ENCODE data around the gene P2RY14.
"Not testable (repeated sequence)": the region's sequence is repeated elsewhere in the genome, so short reads cannot be mapped to it uniquely, and the experiment has no call there.

P2RY14 gene

DNA sequence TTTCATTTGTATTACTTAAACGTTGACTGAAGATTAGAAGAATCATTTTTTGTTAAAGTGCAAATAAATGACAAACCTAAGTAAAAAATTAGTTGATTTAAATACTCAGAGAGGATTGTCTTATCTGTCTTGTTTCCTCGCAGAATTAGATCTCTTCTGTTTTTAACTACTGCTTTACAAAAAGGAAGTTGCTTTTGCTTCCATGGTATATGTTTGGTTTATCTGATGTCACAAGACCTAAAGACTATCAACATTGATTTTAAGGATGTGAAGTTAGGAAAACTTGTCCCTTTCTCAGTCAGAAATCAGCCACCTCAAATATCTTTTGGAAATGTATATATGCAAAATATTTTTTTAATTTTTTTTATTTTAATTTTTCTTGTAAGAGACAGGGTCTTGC, 104.0 kb downstream of the P2RY14 start:
- DNase-seq, result no peak

GRCh38 chr3:151171145-151171757, 107.1 kb downstream of the P2RY14 start:
- no peak for DNase-seq

- not testable (repeated sequence) for DNase-seq
Observed at GRCh38 chr3:151169948-151170679, 108.2 kb downstream of the P2RY14 start.

DNA sequence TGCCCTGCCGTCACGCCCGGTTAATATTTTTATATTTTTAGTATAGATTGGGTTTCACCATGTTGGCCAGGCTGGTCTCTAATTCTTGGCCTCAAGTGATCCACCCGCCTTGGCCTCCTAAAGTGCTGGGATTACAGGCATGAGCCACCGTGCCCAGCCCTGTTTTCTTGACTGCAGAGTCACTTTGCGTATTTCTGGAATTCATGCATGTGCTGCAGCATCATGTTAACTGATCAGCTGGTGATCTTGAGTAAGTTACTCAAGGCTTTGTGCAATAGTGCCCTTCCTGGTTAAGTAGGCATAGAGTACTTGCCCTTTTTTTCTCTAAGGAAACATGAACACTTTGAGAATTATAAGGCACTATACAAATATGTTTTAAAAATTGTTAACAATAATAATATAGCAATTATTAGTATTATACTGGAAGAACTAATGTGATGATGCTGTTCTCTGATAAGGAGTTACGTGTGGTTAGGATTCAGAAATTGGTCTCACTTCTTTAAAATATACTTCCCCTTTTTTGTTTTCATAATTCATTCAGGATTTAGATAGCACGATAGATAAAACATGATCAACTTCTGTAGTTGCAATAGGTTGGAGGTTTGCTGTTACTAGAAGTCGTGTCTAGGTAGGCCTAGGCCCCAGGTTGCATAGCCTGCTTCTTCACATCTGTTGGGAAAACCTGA, 108.9 kb downstream of the P2RY14 start:
- no peak for DNase-seq

DNA sequence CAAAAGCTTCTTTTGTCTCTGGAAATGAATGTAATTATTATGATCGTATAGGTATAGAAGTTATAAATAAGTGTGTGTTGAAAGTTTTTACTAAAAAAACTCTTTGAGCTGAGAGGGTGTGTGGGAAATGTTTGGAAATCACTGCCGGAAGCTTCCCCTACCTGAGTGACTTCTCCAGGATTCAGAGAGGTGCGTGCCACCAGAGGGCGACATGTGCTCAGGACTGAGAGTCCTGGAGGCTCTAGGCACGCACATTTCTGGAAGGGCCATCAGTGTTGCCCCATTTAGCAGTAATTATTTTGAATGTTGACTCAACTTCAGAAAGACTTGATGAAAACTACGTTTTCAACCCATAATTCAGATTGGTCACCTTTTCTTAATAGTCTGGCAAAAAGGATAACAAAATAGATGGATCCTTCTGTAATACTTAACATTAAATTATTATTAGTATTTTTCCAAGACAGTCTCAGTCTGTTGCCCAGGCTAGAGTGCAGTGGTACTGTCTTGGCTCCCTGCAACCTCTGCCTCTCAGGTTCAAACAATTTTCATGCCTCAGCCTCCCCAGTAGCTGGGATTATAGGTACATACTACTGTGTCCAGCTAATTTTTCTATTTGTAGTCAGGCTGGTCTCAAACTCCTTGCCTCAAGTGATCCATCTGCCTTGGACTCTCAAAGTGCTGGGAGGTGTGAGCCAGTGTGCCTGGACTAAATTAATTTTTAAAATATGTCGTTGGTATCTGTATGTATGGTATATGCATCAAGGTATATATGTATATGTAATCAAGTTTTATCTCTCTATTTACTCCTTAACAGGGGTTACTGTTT, 109.9 kb downstream of the P2RY14 start:
- peak; percentile 39 for DNase-seq

DNA sequence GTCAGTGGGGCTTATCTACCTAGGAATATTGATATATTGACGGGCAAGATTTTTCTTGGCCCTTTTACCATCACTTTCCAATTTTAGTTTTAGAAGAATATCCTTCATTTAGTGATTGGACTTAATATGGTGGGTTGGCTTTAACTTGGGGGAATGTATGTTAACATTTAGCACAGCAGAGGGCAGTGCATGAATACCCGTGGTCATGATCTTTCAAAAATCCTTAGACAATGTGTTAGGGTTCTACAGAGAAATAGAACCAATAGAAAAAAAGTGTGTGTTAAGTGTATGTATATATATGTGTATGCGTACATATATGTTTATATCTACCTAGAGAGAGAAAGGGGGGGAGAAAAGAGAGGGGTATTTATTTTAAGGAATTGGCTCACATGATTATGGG, 112.2 kb downstream of the P2RY14 start:
- no peak for DNase-seq

- no peak for DNase-seq
Observed at GRCh38 chr3:151165226-151165625, 113.1 kb downstream of the P2RY14 start.
